Cortex of kidney (tissue), 1 donor: ENCODE measurements around the gene PPP2R2D.

ENCODE experiments used
- DNase-seq: peaks from one replicate; lab custom pipeline; 2025; lab: John Stamatoyannopoulos, UW

Gene PPP2R2D

GRCh38 chr10:131929122-131929845 lies 28.5 kb downstream of the PPP2R2D start:
- DNase-seq, result no peak

- no peak for DNase-seq
Measured at GRCh38 chr10:131930150-131930549, 29.3 kb downstream of the PPP2R2D start.

DNA sequence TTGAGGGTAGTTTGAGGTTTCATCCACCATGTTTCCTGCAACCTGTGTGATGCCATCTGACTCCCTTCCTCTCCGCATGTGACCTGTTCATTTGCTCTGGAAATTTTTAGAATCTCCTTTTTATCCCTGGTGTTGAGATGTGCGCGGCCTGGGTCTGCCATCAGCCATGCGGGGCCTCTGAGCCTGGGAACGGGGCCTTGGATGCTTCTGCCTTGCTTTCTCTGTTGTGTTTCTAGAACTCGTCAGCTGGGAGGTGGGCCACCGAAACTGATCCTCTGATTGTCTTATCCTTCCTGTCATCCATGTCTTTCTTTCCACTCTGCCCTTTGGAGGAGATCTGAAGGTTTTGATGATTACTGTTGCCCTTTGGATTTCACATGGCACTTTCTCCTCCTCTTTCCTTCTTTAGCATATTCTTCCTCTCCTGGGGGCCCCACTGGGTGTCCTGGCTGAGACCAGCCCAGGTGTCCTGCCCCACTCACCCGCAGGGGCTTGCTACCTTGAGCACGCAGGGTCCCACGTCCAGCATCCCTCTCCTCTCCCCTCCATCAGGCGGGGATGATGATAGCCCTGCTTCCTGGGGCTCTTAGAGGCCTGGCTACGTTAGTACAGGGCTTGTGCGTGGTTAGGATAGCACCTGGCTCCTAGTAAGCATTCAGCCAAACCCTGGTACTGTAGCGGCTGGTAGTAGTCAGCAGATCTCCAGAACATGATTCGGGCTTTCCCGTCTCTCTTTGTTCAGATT lies 29.9 kb downstream of the PPP2R2D start:
- no peak for DNase-seq

GRCh38 chr10:131931981-131932380 lies 31.2 kb downstream of the PPP2R2D start:
- no peak for DNase-seq

GRCh38 chr10:131933016-131933695 lies 32.3 kb downstream of the PPP2R2D start:
- no peak for DNase-seq

DNA sequence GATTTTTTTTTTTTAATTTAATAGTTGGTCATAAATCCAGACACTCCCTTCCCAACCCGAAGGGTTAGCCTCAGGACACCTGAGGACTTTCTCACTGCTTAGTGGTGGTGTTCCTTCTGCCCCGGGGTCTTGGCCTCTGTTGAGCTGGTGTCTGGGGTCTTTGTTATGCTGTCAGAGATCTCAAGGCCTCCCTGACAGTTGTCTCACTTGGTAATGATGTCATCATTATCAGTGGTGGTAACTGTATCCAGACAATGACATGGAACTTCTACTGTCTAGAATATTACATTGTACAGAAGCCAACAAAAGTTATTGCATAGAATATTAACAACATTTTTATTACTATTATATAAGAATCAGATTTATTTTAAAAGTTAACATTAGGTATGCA lies 32.9 kb downstream of the PPP2R2D start:
- DNase-seq, result no peak

- no peak for DNase-seq
Measured at GRCh38 chr10:131934769-131935168, 34.0 kb downstream of the PPP2R2D start.

- DNase-seq, result no peak
Measured at GRCh38 chr10:131935260-131935659, 34.5 kb downstream of the PPP2R2D start.

DNA sequence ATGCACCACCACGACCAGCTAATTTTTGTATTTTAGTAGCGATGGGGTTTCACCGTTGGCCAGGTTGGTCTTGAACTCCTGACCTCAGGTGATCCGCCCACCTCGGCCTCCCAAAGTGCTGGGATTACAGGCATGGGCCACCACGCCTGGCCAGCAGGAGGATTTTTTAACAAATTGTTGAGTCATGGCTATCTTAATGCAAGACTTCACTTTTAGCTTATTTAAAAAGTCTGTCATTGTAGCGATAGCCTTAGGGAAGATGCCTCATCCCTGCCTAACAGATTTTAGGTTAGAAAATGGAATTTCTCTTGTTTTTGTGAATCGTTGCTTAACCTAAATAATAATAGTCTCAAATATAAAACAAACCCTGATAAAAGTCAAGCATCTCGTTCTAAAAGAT lies 35.5 kb downstream of the PPP2R2D start:
- DNase-seq, result no peak

- no peak for DNase-seq
Measured at GRCh38 chr10:131936736-131937135, 35.9 kb downstream of the PPP2R2D start.

DNA sequence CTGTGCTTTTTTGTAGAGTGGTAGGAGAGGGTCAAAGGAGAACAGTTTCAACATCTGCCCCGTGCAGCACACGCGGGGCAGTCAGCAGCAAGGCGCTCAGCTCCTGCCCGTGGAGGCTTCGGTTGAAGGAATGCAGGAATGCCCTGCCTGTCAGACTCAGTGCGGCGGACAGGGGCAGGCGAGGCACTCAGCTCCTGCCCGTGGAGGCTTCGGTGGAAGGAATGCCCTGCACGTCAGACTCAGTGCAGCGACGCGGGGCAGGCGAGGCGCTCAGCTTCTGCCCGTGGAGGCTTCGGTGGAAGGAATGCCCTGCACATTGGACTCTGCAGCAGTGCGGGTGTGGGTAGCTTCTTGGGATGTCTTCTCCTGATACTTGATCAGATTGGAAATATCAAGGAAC lies 37.0 kb downstream of the PPP2R2D start:
- DNase-seq, result no peak

- no peak for DNase-seq
Measured at GRCh38 chr10:131938681-131939080, 37.9 kb downstream of the PPP2R2D start.

DNA sequence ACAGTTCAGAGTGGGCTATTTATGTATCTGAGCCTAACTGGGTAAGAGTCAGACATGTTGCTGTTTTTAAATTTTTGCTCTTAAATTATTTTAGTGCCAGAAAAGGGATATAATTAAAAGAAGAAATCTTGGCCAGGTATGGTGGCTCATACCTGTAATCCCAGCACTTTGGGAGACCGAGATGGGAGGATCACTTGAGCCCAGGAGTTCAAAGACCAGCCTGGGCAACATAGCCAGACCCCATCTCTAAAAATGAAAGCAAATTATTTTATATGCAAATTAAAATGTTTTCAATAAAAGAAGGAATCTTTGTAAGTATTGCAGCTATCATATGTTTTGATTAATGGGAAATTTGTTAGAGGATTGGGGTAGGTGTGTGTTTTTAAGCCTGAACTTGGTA lies 41.6 kb downstream of the PPP2R2D start:
- no peak for DNase-seq

GRCh38 chr10:131943021-131943814 lies 42.4 kb downstream of the PPP2R2D start:
- no peak for DNase-seq

- DNase-seq, result no peak
Measured at GRCh38 chr10:131944412-131944811, 43.6 kb downstream of the PPP2R2D start.

DNA sequence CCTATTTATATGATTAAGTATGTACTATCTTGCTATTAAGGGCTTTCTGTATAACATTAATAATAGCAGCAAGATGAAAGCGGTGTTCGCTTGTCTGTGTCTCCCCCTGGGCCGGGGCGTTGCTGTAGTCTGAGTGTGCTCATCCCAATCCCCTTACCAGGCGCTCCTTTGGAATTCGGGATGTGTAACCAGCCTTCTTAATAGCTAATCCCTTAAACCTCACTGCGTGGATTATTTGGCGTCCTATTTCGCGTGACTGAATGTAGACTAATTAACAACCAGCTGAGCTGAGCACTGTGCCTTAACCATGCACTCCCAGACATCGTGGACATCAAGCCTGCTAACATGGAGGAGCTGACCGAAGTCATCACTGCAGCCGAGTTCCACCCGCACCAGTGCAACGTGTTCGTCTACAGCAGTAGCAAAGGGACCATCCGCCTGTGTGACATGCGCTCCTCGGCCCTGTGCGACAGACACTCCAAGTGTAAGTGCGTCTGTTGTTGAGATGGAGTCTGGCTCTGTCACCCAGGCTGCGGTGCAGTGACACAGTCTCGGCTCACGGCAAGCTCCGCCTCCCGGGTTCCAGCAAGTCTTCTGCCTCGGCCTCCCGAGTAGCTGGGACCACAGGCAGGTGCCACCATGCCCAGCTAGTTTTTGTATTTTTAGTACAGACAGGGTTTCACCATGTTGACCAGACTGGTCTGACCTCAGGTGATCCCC lies 44.3 kb downstream of the PPP2R2D start:
- no peak for DNase-seq

DNA sequence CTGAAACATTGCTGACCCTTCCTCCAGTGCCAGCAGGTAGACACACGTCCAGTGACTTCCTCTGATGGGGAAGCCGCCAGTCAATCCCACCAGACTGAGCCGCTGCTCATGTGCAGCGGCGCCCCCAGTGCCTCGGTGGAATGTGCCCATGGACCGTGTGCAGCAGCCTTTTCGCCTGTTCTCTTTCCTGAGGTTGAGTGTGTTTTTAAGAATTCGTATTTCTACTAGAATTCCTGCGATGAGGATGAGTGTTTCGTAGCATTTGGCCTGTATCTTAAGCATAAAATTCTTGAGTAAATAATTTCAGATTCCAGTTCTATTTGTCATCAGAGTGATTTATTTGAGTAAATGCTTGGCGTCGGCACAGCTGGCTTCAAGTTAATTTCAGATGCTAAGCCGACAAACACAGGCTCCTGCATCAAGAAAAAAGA lies 45.5 kb downstream of the PPP2R2D start:
- no peak for DNase-seq

GRCh38 chr10:131946880-131947279 lies 46.1 kb downstream of the PPP2R2D start:
- DNase-seq, result no peak

DNA sequence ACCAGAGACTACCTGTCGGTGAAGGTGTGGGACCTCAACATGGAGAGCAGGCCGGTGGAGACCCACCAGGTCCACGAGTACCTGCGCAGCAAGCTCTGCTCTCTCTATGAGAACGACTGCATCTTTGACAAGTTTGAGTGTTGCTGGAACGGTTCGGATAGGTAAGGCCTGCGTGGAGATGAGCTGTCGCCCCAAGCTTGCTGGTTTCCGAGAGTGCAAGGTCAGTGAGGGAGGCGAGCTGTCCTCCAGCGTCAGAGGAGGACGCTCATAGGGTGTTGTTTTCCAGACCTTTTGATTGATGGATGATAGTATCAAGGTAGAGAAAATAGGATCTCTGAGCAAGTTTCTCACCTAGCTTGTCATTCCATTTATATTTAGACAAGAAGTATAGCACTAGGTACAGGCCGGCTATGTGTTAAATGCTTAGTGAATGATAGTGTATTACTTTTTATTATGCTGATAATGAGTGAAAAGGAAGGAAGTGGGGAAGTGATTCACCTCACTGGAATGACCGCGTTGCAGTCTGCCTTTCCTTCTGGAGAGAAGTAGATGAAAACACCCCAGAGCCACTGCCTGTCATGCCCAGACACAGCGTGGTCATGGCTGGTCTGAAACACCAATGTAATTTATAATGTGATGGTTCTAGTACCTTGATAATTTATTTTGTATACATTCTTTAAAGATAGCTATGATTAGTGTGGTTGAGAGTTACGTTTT lies 47.0 kb downstream of the PPP2R2D start:
- no peak for DNase-seq

DNA sequence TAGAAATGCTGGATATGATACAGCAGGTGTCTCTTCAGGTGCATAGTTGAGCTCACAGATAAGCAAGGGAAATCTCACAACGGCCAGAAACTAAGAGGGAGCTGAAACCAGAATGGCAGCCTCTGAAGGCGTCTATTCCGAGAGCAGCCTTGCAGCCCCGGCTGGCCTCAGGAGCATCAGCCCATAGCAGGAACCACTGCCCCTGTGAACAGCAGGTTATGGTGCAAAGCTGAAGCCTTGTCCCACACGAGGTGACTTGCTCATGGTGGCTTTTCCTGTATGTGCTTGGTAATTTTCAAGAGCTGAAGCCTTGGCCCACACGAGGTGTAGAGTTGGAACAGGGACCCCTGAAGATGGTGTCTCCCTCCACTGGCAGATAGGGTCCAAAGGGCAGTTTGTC lies 47.7 kb downstream of the PPP2R2D start:
- no peak for DNase-seq
